GM21423 (cell line): ENCODE results near the gene TYK2.

Source experiments
- ATAC-seq: cut with Tn5 transposase; IDR thresholded peaks from one replicate; pipeline ENCODE4 v1.9.1; 2021; ENCODE audit warnings: mild to moderate bottlenecking, moderate library complexity; ENCODE audit not compliant: unreplicated experiment

TYK2 gene

GRCh38 chr19:10335352-10335985, 44.9 kb downstream of the TYK2 start:
- ATAC-seq: no peak

- no peak for ATAC-seq
Observed at GRCh38 chr19:10334588-10335351, 45.6 kb downstream of the TYK2 start.

- no peak for ATAC-seq
Observed at GRCh38 chr19:10333758-10334587, 46.4 kb downstream of the TYK2 start.

GRCh38 chr19:10332965-10333757, 47.2 kb downstream of the TYK2 start, which contains the start of gene RAVER1:
Gene RAVER1, minus strand, starts transcription at chr19:10333529. Its CDS starts 22 bp downstream, at chr19:10333507.
- peak; percentile 88 for ATAC-seq

- ATAC-seq: no peak
Observed at GRCh38 chr19:10332158-10332964, 48.0 kb downstream of the TYK2 start.

- ATAC-seq: no peak
Observed at GRCh38 chr19:10329555-10329954, 50.8 kb downstream of the TYK2 start.

- ATAC-seq: no peak
Observed at GRCh38 chr19:10328558-10329429, 51.6 kb downstream of the TYK2 start.

- no peak for ATAC-seq
Observed at GRCh38 chr19:10327793-10328192, 52.6 kb downstream of the TYK2 start.

GRCh38 chr19:10325732-10326131, 54.6 kb downstream of the TYK2 start:
- no peak for ATAC-seq

- no peak for ATAC-seq
Observed at GRCh38 chr19:10321874-10322835, 58.2 kb downstream of the TYK2 start.

GRCh38 chr19:10321417-10321797, 59.0 kb downstream of the TYK2 start:
- no peak for ATAC-seq

GRCh38 chr19:10320602-10321416, 59.6 kb downstream of the TYK2 start:
- ATAC-seq: no peak

- no peak for ATAC-seq
Observed at GRCh38 chr19:10318807-10319682, 61.3 kb downstream of the TYK2 start.

- no peak for ATAC-seq
Observed at GRCh38 chr19:10317857-10318462, 62.4 kb downstream of the TYK2 start.

- no peak for ATAC-seq
Observed at GRCh38 chr19:10317045-10317856, 63.1 kb downstream of the TYK2 start.
